ENCODE results near the gene IGSF11. TPM values are rescaled to one million over a fixed set of nuclear protein-coding genes. Genes with fewer than 3 reads are reported as not detected.
"Not testable (repeated sequence)": the region's sequence is repeated elsewhere in the genome, so short reads cannot be mapped to it uniquely, and the experiment has no call there.

IGSF11 gene, protein sequence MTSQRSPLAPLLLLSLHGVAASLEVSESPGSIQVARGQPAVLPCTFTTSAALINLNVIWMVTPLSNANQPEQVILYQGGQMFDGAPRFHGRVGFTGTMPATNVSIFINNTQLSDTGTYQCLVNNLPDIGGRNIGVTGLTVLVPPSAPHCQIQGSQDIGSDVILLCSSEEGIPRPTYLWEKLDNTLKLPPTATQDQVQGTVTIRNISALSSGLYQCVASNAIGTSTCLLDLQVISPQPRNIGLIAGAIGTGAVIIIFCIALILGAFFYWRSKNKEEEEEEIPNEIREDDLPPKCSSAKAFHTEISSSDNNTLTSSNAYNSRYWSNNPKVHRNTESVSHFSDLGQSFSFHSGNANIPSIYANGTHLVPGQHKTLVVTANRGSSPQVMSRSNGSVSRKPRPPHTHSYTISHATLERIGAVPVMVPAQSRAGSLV
- total RNA-seq (2021): not detected in 2 replicates
- Bru-seq, nascent RNA: percentile 13 among the genes with signal in this experiment
- percentile 35 among the genes with signal in this experiment for BruChase-seq, experiment 1, labeled RNA remaining after a 2-hour chase
- percentile 25 among the genes with signal in this experiment for BruChase-seq, experiment 2, labeled RNA remaining after a 6-hour chase
- long read RNA-seq: 0 reads

DNA sequence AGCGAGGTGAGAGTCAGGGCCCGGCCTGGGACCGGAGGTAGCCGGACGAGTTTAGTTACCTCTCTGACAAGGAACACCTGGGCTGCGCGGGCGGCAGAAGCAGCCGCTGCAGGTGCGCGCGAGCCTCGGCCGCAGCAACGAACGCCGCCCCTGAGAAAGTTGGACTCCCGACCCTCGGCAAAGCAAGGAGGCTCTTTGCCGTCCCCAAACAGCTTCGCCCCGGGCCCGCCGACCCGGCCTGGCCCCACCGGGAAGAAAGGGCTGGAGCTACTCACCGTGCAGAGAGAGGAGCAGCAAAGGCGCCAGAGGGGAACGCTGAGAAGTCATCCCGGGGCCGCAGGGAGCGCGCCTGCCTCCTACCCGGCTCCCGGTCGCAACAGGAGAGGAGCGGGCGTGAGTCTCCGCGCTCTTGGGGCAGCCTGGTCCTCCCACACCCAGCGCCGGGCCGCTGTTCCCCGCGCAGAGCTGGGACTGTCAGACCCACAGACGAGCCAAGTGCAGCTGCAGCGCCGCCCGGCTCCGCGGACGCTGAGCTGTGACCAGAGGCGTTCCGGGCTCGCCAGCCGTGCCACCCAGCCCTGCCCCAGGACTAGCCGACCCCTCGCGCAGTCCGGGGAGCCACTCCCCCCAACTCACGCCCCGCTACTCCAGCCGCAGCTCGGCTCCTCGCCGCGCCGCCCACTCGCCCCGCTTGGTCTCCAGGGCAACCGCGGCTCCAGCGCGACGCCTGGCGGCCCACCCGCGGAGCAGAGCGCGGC, at the start of gene IGSF11:
Gene IGSF11 (minus strand): TSS at position 591 of the 758 bp plus-strand sequence. CDS start 264 bp downstream, at position 327.
- DNase-seq: peak in 1 of 2 experiments; percentile 66
- POLR2A ChIA-PET (ENCODE audit: unreplicated experiment): no interaction called here
- Histone ChIP-seq H3K9me3 (ENCODE audit: insufficient read depth, low read depth) (no peaks in the 10 kb centered on the region), H3K36me3 (ENCODE audit: low read depth) (no peaks in the 10 kb centered on the region), H3K9me2 (ENCODE audit: insufficient read depth) (no peaks in the 10 kb centered on the region), H3K4me1 (replicated peaks; ENCODE audit: insufficient read depth) (0 out of 2 replicates have a peak, but pooled peaks cover 4% of the 10 kb centered on the region), H3K27ac (no peak within 1 kb of the TSS), H3K79me2 (ENCODE audit: low read depth) (no peaks in the 10 kb centered on the region), H4K20me1 (ENCODE audit: insufficient read depth) (no peaks in the 10 kb centered on the region), H3K4me3 (peak within 1 kb of the TSS; percentile 70), H3K27me3 (ENCODE audit: insufficient read depth, low read depth) (peaks cover 35% of the 10 kb centered on the region), H3K4me2 (peak within 1 kb of the TSS; percentile 95), H3F3A (ENCODE audit: insufficient read depth, low read depth) (no peaks in the 10 kb centered on the region), H2AFZ (peak within 1 kb of the TSS; percentile 85)
- TF ChIP-seq EZH2 (IDR thresholded peaks at IDR 0.05; ENCODE audit: low read depth): no peak
- TF ChIP-seq, protein P1, sequence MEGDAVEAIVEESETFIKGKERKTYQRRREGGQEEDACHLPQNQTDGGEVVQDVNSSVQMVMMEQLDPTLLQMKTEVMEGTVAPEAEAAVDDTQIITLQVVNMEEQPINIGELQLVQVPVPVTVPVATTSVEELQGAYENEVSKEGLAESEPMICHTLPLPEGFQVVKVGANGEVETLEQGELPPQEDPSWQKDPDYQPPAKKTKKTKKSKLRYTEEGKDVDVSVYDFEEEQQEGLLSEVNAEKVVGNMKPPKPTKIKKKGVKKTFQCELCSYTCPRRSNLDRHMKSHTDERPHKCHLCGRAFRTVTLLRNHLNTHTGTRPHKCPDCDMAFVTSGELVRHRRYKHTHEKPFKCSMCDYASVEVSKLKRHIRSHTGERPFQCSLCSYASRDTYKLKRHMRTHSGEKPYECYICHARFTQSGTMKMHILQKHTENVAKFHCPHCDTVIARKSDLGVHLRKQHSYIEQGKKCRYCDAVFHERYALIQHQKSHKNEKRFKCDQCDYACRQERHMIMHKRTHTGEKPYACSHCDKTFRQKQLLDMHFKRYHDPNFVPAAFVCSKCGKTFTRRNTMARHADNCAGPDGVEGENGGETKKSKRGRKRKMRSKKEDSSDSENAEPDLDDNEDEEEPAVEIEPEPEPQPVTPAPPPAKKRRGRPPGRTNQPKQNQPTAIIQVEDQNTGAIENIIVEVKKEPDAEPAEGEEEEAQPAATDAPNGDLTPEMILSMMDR (conservative IDR thresholded peaks at IDR 0.05): no peak; the same call in 1 of the 2 replicates
- intact Hi-C loops (cut with micrococcal nuclease; ENCODE audit: unreplicated experiment): loop anchor here (1.0 to 2.0 kb wide), 3 partner anchors 150 to 642 kb away; partner anchors contain the start of gene B4GALT4
- CTCF ChIA-PET: interaction anchor here (2.2 kb wide), 1 partner anchor 150 kb away, joined by 12 read pairs; no protein-coding TSS in a partner anchor
- BruUV-seq (replicated peaks): no TSS peak

- no peak overlapping the region for H3K4me3 ChIP-seq
- BruUV-seq (replicated peaks): no TSS peak
- TF ChIP-seq, protein P1 (conservative IDR thresholded peaks at IDR 0.05): no peak
- TF ChIP-seq EZH2 (IDR thresholded peaks at IDR 0.05; ENCODE audit: low read depth): no peak
- no peak overlapping the region for H3K27ac ChIP-seq
- H3K9me3 ChIP-seq (ENCODE audit: insufficient read depth, low read depth): no peaks in the 10 kb centered on the region
- H3F3A ChIP-seq (ENCODE audit: insufficient read depth, low read depth): no peaks in the 10 kb centered on the region
- H2AFZ ChIP-seq: no peak overlapping the region
- H3K27me3 ChIP-seq (ENCODE audit: insufficient read depth, low read depth): no peaks in the 10 kb centered on the region
- peaks cover 8% of the 10 kb centered on the region; the same call in 1 of the 2 replicates for H3K4me1 ChIP-seq (replicated peaks; ENCODE audit: insufficient read depth)
- H4K20me1 ChIP-seq (ENCODE audit: insufficient read depth): no peaks in the 10 kb centered on the region
- H3K9me2 ChIP-seq (ENCODE audit: insufficient read depth): no peaks in the 10 kb centered on the region
- no peak overlapping the region for H3K4me2 ChIP-seq
- no peak for DNase-seq
- H3K36me3 ChIP-seq (ENCODE audit: low read depth): no peaks in the 10 kb centered on the region
- no peaks in the 10 kb centered on the region for H3K79me2 ChIP-seq (ENCODE audit: low read depth)
- POLR2A ChIA-PET (ENCODE audit: unreplicated experiment): no interaction called here
- intact Hi-C loops (cut with micrococcal nuclease; ENCODE audit: unreplicated experiment): no loop called here
- CTCF ChIA-PET: no interaction called here
Observed at GRCh38 chr3:119080364-119080763, 45.7 kb upstream of the IGSF11 start.

DNA sequence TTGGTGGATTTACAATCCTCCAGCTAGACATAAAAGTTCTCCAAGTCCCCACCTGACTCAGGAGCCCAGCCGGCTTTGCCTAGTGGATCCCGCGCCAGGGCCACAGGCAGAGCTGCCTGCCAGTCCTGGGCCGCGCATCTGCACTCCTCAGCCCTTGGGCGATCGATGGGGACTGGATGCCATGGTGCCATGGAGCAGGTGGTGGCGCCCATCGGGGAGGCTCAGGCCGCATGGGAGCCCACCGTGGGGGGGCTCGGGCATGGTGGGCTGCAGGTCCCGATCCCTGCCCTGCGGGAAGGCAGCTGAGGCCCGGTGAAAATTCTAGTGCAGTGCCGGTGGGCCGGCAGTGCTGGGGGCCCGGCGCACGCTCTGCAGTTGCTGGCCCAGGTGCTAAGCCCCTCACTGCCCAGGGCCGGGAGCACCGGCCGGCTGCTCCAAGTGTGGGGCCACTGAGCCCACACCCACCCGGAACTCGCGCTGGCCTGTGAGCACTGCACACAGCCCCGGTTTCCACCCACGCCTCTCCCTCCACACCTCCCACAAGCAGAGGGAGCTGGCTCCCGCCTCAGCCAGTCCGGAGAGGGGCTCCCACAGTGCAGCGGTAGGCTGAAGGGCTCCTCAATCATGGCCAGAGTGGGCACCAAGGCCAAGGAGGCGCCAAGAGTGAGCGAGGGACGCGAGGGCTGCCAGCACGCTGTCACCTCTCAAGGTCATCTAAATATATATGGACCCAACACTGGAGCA, 38.8 kb upstream of the IGSF11 start:
- H3K36me3 ChIP-seq (ENCODE audit: low read depth): no peaks in the 10 kb centered on the region
- no peak overlapping the region for H3K4me2 ChIP-seq
- H3K4me1 ChIP-seq (replicated peaks; ENCODE audit: insufficient read depth): no peaks in the 10 kb centered on the region
- H3K4me3 ChIP-seq: no peak overlapping the region
- intact Hi-C loops (cut with micrococcal nuclease; ENCODE audit: unreplicated experiment): no loop called here
- no peaks in the 10 kb centered on the region for H3K9me2 ChIP-seq (ENCODE audit: insufficient read depth)
- no peak overlapping the region for H3K27ac ChIP-seq
- H2AFZ ChIP-seq: no peak overlapping the region
- no peaks in the 10 kb centered on the region for H3K79me2 ChIP-seq (ENCODE audit: low read depth)
- H4K20me1 ChIP-seq (ENCODE audit: insufficient read depth): no peaks in the 10 kb centered on the region
- no TSS peak for BruUV-seq (replicated peaks)
- POLR2A ChIA-PET (ENCODE audit: unreplicated experiment): no interaction called here
- H3K9me3 ChIP-seq (ENCODE audit: insufficient read depth, low read depth): no peaks in the 10 kb centered on the region
- CTCF ChIA-PET: no interaction called here
- H3F3A ChIP-seq (ENCODE audit: insufficient read depth, low read depth): no peaks in the 10 kb centered on the region
- TF ChIP-seq, protein P1 (conservative IDR thresholded peaks at IDR 0.05): no peak
- no peak for TF ChIP-seq EZH2 (IDR thresholded peaks at IDR 0.05; ENCODE audit: low read depth)
- no peak for DNase-seq
- no peaks in the 10 kb centered on the region for H3K27me3 ChIP-seq (ENCODE audit: insufficient read depth, low read depth)

- intact Hi-C loops (cut with micrococcal nuclease; ENCODE audit: unreplicated experiment); H3K27ac ChIP-seq; H3K36me3 ChIP-seq (ENCODE audit: low read depth); H4K20me1 ChIP-seq (ENCODE audit: insufficient read depth); H3K4me3 ChIP-seq; H3K4me1 ChIP-seq (replicated peaks; ENCODE audit: insufficient read depth); BruUV-seq (replicated peaks); H3K9me2 ChIP-seq (ENCODE audit: insufficient read depth); H3K9me3 ChIP-seq (ENCODE audit: insufficient read depth, low read depth); H2AFZ ChIP-seq; H3F3A ChIP-seq (ENCODE audit: insufficient read depth, low read depth); DNase-seq; POLR2A ChIA-PET (ENCODE audit: unreplicated experiment); CTCF ChIA-PET; H3K79me2 ChIP-seq (ENCODE audit: low read depth); H3K27me3 ChIP-seq (ENCODE audit: insufficient read depth, low read depth); H3K4me2 ChIP-seq: not testable (repeated sequence)
Observed at GRCh38 chr3:119072451-119072850, 37.8 kb upstream of the IGSF11 start.

Data from PC-9 (cell line).